K562 (cell line): ENCODE measurements around the gene RFC2. TPM values are rescaled to one million over a fixed set of nuclear protein-coding genes. Genes with fewer than 3 reads are reported as not detected.

Source experiments
- CBFA2T3 ChIP-seq: fragments of 450-650 bp; IDR thresholded peaks from 2 replicates; pipeline ENCODE4 v1.6.1; 2017
- EHMT2 ChIP-seq: fragments of 450-650 bp; IDR thresholded peaks from 2 replicates; pipeline ENCODE4 v1.6.1; 2018; ENCODE audit warnings: antibody characterized with exemption
- FOXA3 ChIP-seq, 2 experiments: fragments of 450-650 bp in 1 of 2; sonication (generic) in 1 of 2; formaldehyde crosslinking; IDR thresholded peaks in 1 of 2; conservative IDR thresholded peaks in 1 of 2; 2 replicates each; pipeline versions ENCODE4 v1.4.0 to v1.8.0; 2020 to 2022; ENCODE audit warnings: mild to moderate bottlenecking in 2 of 2, missing genetic modification reagents in 1 of 2
- L3MBTL2 ChIP-seq: fragments of 450-650 bp; IDR thresholded peaks from 2 replicates; pipeline ENCODE4 v1.6.1; 2016; ENCODE audit warnings: mild to moderate bottlenecking, moderate library complexity
- MCM5 ChIP-seq: fragments of 450-650 bp; IDR thresholded peaks from 2 replicates; pipeline ENCODE4 v1.6.1; 2016; ENCODE audit warnings: low read depth
- MTA1 ChIP-seq: fragments of 450-650 bp; IDR thresholded peaks from 2 replicates; pipeline ENCODE4 v1.6.1; 2017; ENCODE audit warnings: borderline replicate concordance
- PCBP1 ChIP-seq: fragments of 200-400 bp; formaldehyde crosslinking; IDR thresholded peaks from 2 replicates; pipeline ENCODE4 v1.6.1; 2018; ENCODE audit warnings: mild to moderate bottlenecking, low read depth, low read length; ENCODE audit not compliant: poor library complexity, severe bottlenecking
- RBFOX2 ChIP-seq: fragments of 200-400 bp; formaldehyde crosslinking; IDR thresholded peaks from 2 replicates; pipeline ENCODE4 v1.6.1; 2017; ENCODE audit warnings: low read depth, mild to moderate bottlenecking, low read length, moderate library complexity
- SMARCB1 ChIP-seq: IDR thresholded peaks from 2 replicates; pipeline ENCODE4 v1.6.1; 2011; ENCODE audit warnings: improper control_type of control experiment, low read depth; ENCODE audit not compliant: insufficient read length
- SMARCE1 ChIP-seq: fragments of 450-650 bp; IDR thresholded peaks from 2 replicates; pipeline ENCODE4 v1.7.1; 2016; ENCODE audit warnings: mild to moderate bottlenecking
- ZNF232 ChIP-seq: sonication (generic); formaldehyde crosslinking; IDR thresholded peaks from 2 replicates; pipeline ENCODE4 v1.8.0; 2022; ENCODE audit warnings: mild to moderate bottlenecking, missing genetic modification reagents
- ZNF695 ChIP-seq: fragments of 450-650 bp; formaldehyde crosslinking; IDR thresholded peaks from 2 replicates; pipeline ENCODE4 v1.4.0; 2020; ENCODE audit warnings: mild to moderate bottlenecking, moderate library complexity
- polyA plus RNA-seq, 8 experiments: library from polyadenylated mRNA; depleted of rRNA in 4 of 8; stranded (reverse) in 5 of 8; unstranded in 3 of 8; fragments of >200 nt; fragmentation: Nextera tagmentation in 2 of 8; fragmentation: Illumina TruSeq in 1 of 8; extraction: Ambion mirVana in 2 of 8; extraction: Trizol in 1 of 8; gene quantifications; 2 replicates each; pipeline versions ENCODE4 v1.2.1 to v1.2.3, GENCODE V29; 2011 to 2014; ENCODE audit warnings: inconsistent platforms in 1 of 8, missing spikeins in 1 of 8
- total RNA-seq, 7 experiments: library from RNA; depleted of rRNA in 6 of 7; stranded (reverse); fragments of >200 nt in 6 of 7; fragmentation: Illumina TruSeq in 2 of 7; extraction: Trizol in 2 of 7; gene quantifications; 2 replicates each; pipeline versions ENCODE4 v1.2.1 to v1.2.3, GENCODE V29; 2011 to 2021; ENCODE audit warnings: low replicate concordance in 1 of 7
- TF ChIP-seq, protein P1 (sequence below): fragments of 450-650 bp; IDR thresholded peaks from 2 replicates; pipeline ENCODE4 v1.6.1; 2018; ENCODE audit not compliant: partially characterized antibody
- TF ChIP-seq, protein P2 (sequence below), 3 experiments: IDR thresholded peaks in 2 of 3; conservative IDR thresholded peaks in 1 of 3; 2 replicates each; pipeline ENCODE4 v1.5.1; 2011 to 2012; ENCODE audit warnings: low read length in 3 of 3, mild to moderate bottlenecking in 3 of 3, control low read depth in 2 of 3, improper control_type of control experiment in 1 of 3, inconsistent platforms in 1 of 3, low read depth in 1 of 3, mixed read lengths in 1 of 3, moderate library complexity in 1 of 3; ENCODE audit not compliant: insufficient read depth in 2 of 3
- TF ChIP-seq, protein P3 (sequence below), 2 experiments: fragments of 450-650 bp in 1 of 2; sonication (generic) in 1 of 2; formaldehyde crosslinking in 1 of 2; IDR thresholded peaks in 1 of 2; conservative IDR thresholded peaks in 1 of 2; 2 replicates each; pipeline versions ENCODE4 v1.6.1 to v1.8.1; 2016 to 2023; ENCODE audit warnings: mild to moderate bottlenecking in 2 of 2, moderate library complexity in 2 of 2, inconsistent platforms in 1 of 2, missing genetic modification reagents in 1 of 2
- TF ChIP-seq, protein P4 (sequence below): sonication (generic); formaldehyde crosslinking; IDR thresholded peaks from 2 replicates; pipeline ENCODE4 v1.8.0; 2022; ENCODE audit warnings: missing genetic modification reagents, mild to moderate bottlenecking, moderate library complexity, borderline replicate concordance

RFC2 gene
- total and polyA plus RNA-seq, 9 of the 15 experiments (the other 6 are each of a cell fraction or from before 2014, with no cell fraction given): 32.5 to 161 (median 102) TPM

DNA sequence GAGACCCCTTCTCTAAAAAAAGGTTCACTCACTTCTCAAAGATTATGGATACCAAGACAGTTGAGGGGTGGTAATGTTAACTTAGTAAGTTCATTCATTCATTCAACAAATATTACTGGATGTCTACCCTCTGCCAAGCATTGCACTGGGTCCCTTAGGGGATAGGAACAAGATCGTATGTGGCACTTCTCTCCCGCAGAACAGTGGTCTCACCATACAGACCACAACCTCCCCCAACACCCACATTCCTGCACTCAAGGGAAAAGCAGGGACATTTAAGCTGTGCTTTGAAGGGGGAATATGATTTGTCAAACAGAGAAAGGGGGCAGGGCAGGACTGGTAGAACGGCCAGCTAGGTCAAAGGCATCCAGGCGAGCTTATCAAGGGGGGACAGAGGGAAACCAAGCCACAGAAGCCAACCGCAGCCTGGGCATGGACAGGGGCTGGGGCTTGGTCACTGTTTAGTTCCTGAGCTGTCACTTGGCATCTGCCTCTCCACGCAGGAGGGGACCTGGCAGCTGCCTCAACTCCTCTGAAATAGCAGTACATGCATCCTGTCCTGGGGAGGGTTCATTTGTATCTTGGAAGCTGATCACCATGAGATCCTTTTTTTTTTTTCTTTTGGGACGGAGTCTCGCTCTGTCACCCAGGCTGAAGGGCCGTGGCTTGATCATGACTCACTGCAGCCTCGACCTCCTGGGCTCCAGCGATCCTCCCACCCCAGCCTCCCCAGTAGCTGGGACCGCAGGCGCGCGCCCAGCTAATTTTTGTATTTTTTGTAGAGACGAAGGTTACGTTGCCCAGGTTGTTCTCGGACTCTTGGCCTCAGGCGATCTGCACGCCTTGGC lies 34.1 kb upstream of the RFC2 start (continued):
- TF ChIP-seq, protein P1, sequence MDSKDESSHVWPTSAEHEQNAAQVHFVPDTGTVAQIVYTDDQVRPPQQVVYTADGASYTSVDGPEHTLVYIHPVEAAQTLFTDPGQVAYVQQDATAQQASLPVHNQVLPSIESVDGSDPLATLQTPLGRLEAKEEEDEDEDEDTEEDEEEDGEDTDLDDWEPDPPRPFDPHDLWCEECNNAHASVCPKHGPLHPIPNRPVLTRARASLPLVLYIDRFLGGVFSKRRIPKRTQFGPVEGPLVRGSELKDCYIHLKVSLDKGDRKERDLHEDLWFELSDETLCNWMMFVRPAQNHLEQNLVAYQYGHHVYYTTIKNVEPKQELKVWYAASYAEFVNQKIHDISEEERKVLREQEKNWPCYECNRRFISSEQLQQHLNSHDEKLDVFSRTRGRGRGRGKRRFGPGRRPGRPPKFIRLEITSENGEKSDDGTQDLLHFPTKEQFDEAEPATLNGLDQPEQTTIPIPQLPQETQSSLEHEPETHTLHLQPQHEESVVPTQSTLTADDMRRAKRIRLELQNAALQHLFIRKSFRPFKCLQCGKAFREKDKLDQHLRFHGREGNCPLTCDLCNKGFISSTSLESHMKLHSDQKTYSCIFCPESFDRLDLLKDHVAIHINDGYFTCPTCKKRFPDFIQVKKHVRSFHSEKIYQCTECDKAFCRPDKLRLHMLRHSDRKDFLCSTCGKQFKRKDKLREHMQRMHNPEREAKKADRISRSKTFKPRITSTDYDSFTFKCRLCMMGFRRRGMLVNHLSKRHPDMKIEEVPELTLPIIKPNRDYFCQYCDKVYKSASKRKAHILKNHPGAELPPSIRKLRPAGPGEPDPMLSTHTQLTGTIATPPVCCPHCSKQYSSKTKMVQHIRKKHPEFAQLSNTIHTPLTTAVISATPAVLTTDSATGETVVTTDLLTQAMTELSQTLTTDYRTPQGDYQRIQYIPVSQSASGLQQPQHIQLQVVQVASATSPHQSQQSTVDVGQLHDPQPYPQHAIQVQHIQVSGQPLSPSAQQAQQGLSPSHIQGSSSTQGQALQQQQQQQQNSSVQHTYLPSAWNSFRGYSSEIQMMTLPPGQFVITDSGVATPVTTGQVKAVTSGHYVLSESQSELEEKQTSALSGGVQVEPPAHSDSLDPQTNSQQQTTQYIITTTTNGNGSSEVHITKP: peak; percentile 97
- 0 out of 2 replicates have a peak, but pooled peaks have one; percentile 36 for TF ChIP-seq MTA1
- TF ChIP-seq PCBP1: no peak
- TF ChIP-seq, protein P2, sequence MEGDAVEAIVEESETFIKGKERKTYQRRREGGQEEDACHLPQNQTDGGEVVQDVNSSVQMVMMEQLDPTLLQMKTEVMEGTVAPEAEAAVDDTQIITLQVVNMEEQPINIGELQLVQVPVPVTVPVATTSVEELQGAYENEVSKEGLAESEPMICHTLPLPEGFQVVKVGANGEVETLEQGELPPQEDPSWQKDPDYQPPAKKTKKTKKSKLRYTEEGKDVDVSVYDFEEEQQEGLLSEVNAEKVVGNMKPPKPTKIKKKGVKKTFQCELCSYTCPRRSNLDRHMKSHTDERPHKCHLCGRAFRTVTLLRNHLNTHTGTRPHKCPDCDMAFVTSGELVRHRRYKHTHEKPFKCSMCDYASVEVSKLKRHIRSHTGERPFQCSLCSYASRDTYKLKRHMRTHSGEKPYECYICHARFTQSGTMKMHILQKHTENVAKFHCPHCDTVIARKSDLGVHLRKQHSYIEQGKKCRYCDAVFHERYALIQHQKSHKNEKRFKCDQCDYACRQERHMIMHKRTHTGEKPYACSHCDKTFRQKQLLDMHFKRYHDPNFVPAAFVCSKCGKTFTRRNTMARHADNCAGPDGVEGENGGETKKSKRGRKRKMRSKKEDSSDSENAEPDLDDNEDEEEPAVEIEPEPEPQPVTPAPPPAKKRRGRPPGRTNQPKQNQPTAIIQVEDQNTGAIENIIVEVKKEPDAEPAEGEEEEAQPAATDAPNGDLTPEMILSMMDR (IDR thresholded peaks at IDR 0.05 in 2 of 3, conservative IDR thresholded peaks at IDR 0.05 in 1 of 3; ENCODE audit: insufficient read depth in 2 of 3, low read depth in 1 of 3, low read length in 3 of 3): no peak
- TF ChIP-seq ZNF232 (CRISPR knock-in tag): no peak
- TF ChIP-seq, protein P3, sequence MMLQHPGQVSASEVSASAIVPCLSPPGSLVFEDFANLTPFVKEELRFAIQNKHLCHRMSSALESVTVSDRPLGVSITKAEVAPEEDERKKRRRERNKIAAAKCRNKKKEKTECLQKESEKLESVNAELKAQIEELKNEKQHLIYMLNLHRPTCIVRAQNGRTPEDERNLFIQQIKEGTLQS (IDR thresholded peaks at IDR 0.05): peak; percentile 79
- TF ChIP-seq, protein P3 (CRISPR knock-in tag; conservative IDR thresholded peaks at IDR 0.05): no peak; the same call in 1 of the 2 replicates
- TF ChIP-seq FOXA3 (CRISPR knock-in tag; conservative IDR thresholded peaks at IDR 0.05 in 1 of 2, IDR thresholded peaks at IDR 0.05 in 1 of 2): no peak
- TF ChIP-seq SMARCE1: peak; percentile 66; the same call in 1 of the 2 replicates
- TF ChIP-seq RBFOX2: no peak
- TF ChIP-seq MCM5: no peak
- TF ChIP-seq, protein P4, sequence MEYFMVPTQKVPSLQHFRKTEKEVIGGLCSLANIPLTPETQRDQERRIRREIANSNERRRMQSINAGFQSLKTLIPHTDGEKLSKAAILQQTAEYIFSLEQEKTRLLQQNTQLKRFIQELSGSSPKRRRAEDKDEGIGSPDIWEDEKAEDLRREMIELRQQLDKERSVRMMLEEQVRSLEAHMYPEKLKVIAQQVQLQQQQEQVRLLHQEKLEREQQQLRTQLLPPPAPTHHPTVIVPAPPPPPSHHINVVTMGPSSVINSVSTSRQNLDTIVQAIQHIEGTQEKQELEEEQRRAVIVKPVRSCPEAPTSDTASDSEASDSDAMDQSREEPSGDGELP (CRISPR knock-in tag): no peak
- no peak for TF ChIP-seq ZNF695
- TF ChIP-seq SMARCB1: no peak
- 0 out of 2 replicates have a peak, but pooled peaks have one; percentile 23 for TF ChIP-seq L3MBTL2
- TF ChIP-seq CBFA2T3: peak; percentile 59
- no peak for TF ChIP-seq EHMT2
